UCSD-AML1 (cell line): ENCODE measurements around the gene LYZL4.

ENCODE experiments used
- DNase-seq: peaks from one replicate; lab custom pipeline; 2025; ENCODE audit not compliant: unreplicated experiment; lab: John Stamatoyannopoulos, UW

Gene LYZL4

GRCh38 chr3:42375121-42375800 is 35.1 kb downstream of the LYZL4 start:
- no peak for DNase-seq

DNA sequence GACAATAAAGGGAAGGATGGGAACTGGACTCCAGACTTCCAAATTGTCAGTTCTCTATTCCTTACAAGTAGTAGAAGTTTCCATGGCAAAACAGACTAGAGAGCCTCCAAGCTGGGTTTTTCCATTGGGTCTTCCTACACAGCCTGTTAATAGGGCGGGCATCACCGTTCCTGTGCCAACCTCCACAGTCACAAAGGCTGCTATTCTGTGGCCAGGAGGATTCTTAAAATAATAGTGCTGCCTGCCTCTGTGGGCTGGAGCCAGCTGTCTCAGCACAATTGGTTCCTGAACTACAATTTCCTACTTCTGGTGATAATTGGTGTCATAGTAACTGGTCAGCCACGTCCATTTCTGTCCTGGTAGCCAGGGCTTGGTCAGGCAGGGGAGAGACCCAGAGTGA is 38.6 kb downstream of the LYZL4 start:
- DNase-seq = no peak

- DNase-seq = no peak
Observed at GRCh38 chr3:42369832-42370231, 40.6 kb downstream of the LYZL4 start.

GRCh38 chr3:42369304-42369703 is 41.1 kb downstream of the LYZL4 start:
- no peak for DNase-seq

- no peak for DNase-seq
Observed at GRCh38 chr3:42368861-42369260, 41.5 kb downstream of the LYZL4 start.

GRCh38 chr3:42367903-42368302 is 42.5 kb downstream of the LYZL4 start:
- DNase-seq = no peak

DNA sequence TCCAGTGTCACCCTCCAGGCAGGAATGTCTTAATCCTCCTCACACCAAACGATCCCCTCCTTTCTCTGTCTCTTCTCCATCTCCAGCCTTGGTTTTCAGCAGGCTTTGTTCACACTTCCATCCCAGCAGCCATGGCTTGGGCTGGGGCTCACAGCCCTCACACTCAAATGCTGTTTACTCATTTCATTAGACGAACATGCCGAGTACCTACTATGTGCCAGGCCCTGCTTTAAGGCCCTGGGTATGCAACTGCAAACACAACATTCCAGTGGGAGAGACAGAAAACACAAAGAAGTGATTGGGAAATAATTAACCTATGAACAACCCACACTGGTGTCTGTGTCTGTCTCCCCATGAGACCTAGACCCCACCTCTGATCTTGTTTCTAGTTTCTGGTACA is 43.9 kb downstream of the LYZL4 start:
- no peak for DNase-seq

- no peak for DNase-seq
Observed at GRCh38 chr3:42357335-42357734, 53.1 kb downstream of the LYZL4 start.

DNA sequence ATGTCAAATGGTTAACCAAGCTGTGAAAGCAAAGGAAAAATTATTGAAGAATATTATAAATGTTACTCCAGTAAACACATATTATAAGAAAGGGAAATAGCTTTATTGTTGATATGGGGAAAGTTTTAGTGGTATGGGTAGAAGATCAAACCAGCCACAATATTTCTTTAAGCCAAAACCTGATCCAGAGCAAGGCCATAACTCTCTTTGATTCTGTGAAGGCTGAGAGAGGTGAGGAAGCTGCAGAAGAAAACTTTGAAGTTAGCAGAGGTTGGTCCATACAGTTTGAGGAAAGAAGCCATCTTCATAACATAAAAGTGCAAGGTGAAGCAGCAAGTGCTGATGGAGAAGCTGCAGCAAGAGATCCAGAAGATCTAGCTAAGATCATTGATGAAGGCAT is 54.8 kb downstream of the LYZL4 start:
- DNase-seq = no peak

- no peak for DNase-seq
Observed at GRCh38 chr3:42353631-42354030, 56.8 kb downstream of the LYZL4 start.

GRCh38 chr3:42351207-42351606 is 59.2 kb downstream of the LYZL4 start:
- DNase-seq = no peak

- DNase-seq = no peak
Observed at GRCh38 chr3:42349765-42350594, 60.4 kb downstream of the LYZL4 start.

GRCh38 chr3:42347928-42348327 is 62.5 kb downstream of the LYZL4 start:
- DNase-seq = no peak
